ENCODE measurements around the gene NUP93. TPM values are rescaled to one million over a fixed set of nuclear protein-coding genes. Genes with fewer than 3 reads are reported as not detected.
A peak's percentile ranks its signal among the peaks of the same experiment; 100 is the strongest.

Gene NUP93
- total RNA-seq, 1 donor from 2014 or later = 81.7 TPM

DNA sequence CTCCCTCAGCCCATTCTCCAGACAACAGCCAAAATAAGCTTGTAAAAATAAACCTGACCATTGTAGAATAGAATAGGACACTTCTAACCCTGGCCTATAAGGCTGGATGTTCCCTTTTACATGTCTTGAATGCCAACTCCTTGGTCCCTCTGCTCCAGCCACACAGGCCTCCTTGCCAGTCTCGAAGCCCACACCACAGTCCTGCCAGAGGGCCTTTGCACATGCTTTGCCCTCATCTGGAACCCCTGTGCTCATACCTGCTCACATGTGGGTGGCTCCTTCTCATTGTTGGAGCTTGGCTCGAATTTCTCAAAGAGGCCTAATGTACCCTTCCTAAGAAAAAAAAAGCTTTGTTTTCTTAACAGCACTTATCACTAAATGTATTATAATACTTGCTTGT, 129.7 kb downstream of the NUP93 start:
- Mint-ChIP-seq H3K4me1 (ENCODE audit: unreplicated experiment) (peaks cover 35% of the 10 kb centered on the region), H3K4me3 (ENCODE audit: unreplicated experiment) (no peak overlapping the region), H3K9me3 (ENCODE audit: unreplicated experiment) (no peaks in the 10 kb centered on the region), H3K36me3 (ENCODE audit: unreplicated experiment) (no peaks in the 10 kb centered on the region), H3K27ac (ENCODE audit: unreplicated experiment) (peak overlapping the region; percentile 56), H3K27me3 (ENCODE audit: unreplicated experiment) (no peaks in the 10 kb centered on the region)
- TF ChIP-seq, protein P1, sequence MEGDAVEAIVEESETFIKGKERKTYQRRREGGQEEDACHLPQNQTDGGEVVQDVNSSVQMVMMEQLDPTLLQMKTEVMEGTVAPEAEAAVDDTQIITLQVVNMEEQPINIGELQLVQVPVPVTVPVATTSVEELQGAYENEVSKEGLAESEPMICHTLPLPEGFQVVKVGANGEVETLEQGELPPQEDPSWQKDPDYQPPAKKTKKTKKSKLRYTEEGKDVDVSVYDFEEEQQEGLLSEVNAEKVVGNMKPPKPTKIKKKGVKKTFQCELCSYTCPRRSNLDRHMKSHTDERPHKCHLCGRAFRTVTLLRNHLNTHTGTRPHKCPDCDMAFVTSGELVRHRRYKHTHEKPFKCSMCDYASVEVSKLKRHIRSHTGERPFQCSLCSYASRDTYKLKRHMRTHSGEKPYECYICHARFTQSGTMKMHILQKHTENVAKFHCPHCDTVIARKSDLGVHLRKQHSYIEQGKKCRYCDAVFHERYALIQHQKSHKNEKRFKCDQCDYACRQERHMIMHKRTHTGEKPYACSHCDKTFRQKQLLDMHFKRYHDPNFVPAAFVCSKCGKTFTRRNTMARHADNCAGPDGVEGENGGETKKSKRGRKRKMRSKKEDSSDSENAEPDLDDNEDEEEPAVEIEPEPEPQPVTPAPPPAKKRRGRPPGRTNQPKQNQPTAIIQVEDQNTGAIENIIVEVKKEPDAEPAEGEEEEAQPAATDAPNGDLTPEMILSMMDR (IDR thresholded peaks at IDR 0.05) = no peak
- DNase-seq (ENCODE audit: extremely low spot score, unreplicated experiment) = no peak

DNA sequence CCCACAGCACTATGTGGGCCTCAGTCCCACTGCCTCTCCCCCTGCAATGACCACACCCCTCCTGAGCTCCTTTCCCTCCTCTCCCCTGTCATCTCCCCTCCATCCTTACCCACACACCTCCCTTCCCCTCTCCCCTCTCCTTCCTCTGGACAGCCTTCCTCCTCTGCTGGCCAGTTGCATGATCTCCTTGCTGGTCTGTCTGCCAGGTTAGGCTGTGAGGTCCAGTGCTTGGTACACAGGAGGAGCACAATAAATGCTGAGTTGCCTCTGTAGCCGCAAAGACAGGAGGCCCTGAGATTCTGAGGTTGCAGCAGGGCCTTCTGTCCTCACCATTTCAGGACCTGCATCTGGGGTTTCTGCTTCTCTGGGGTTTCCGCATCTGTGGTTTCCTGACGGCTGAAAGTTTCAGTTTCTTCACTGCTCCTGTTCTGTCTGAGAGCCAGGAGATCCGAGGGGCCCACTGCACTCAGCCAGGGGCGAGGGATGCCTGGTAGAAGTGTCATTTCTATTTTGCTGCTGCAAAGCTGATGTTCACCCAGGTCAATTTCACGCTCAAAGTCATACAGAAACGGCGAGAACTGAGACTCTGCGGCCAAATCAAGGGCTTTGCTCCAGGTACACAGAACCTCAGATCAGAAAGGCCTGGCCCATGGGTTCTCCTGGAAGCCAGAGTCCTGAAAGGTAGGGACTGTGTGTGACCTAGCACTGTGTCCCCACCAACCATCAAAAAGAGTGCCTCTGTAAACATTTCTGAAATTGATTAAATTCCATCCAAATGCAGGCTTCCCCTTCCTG, 130.5 kb downstream of the NUP93 start:
- Mint-ChIP-seq H3K4me3 (ENCODE audit: unreplicated experiment) (no peak overlapping the region), H3K4me1 (ENCODE audit: unreplicated experiment) (peaks cover 37% of the 10 kb centered on the region), H3K36me3 (ENCODE audit: unreplicated experiment) (no peaks in the 10 kb centered on the region), H3K27ac (ENCODE audit: unreplicated experiment) (peak overlapping the region; percentile 56), H3K27me3 (ENCODE audit: unreplicated experiment) (no peaks in the 10 kb centered on the region), H3K9me3 (ENCODE audit: unreplicated experiment) (no peaks in the 10 kb centered on the region)
- no peak for DNase-seq (ENCODE audit: extremely low spot score, unreplicated experiment)
- TF ChIP-seq, protein P1 (IDR thresholded peaks at IDR 0.05) = no peak

DNA sequence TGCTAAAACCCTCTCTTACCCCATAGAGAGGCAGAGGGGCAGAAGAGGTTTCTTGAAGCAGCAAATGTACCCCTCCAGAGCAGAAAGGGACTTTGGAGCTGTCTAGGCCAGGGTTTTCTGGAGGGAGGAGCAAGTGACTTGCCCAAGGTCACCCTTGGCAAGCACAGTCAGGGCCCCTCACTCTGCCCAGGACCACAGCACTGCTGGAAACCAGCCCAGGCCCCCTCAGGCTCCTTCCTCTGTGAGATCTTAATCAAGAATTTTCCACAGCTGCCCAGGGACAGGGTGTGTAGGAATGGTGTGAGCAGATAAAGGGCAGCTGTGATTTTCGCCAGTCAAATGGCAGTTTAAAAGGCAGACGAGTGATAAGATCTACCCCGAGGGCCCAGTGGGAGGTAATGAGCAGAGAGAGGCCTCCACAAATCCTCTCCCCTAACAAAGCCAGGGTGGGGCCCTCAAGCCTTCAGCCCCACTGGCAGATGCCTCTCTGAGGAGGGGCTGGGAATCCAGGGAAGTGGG, 131.2 kb downstream of the NUP93 start:
- TF ChIP-seq, protein P1 (IDR thresholded peaks at IDR 0.05) = no peak
- no peaks in the 10 kb centered on the region for H3K27me3 Mint-ChIP-seq (ENCODE audit: unreplicated experiment)
- peaks cover 35% of the 10 kb centered on the region for H3K4me1 Mint-ChIP-seq (ENCODE audit: unreplicated experiment)
- no peak overlapping the region for H3K4me3 Mint-ChIP-seq (ENCODE audit: unreplicated experiment)
- H3K36me3 Mint-ChIP-seq (ENCODE audit: unreplicated experiment) = no peaks in the 10 kb centered on the region
- no peaks in the 10 kb centered on the region for H3K9me3 Mint-ChIP-seq (ENCODE audit: unreplicated experiment)
- no peak for DNase-seq (ENCODE audit: extremely low spot score, unreplicated experiment)
- peak overlapping the region; percentile 56 for H3K27ac Mint-ChIP-seq (ENCODE audit: unreplicated experiment)

DNA sequence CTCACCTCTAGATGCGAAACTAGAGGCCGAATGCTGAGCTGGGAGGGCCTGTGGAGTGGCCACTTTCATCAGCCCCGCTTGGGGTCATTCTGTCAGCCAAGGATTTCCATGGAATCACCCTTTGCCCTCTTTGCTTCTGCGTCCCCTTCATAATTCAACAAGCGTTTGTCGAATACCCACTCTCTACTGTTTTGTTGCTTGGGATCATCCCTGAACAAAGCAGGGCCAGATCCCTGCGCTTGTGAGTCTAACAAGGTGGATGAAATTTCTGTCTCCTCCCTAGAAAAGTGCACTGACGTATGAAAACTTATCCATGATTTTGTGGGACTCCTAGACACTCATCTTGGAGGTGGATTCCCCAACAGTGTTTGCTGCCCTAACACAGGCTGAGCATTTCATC, 131.8 kb downstream of the NUP93 start:
- Mint-ChIP-seq H3K9me3 (ENCODE audit: unreplicated experiment) (no peaks in the 10 kb centered on the region), H3K27me3 (ENCODE audit: unreplicated experiment) (no peaks in the 10 kb centered on the region), H3K36me3 (ENCODE audit: unreplicated experiment) (no peaks in the 10 kb centered on the region), H3K4me1 (ENCODE audit: unreplicated experiment) (peaks cover 35% of the 10 kb centered on the region), H3K4me3 (ENCODE audit: unreplicated experiment) (no peak overlapping the region), H3K27ac (ENCODE audit: unreplicated experiment) (peak overlapping the region; percentile 56)
- DNase-seq (ENCODE audit: extremely low spot score, unreplicated experiment) = no peak
- TF ChIP-seq, protein P1 (IDR thresholded peaks at IDR 0.05) = no peak

DNA sequence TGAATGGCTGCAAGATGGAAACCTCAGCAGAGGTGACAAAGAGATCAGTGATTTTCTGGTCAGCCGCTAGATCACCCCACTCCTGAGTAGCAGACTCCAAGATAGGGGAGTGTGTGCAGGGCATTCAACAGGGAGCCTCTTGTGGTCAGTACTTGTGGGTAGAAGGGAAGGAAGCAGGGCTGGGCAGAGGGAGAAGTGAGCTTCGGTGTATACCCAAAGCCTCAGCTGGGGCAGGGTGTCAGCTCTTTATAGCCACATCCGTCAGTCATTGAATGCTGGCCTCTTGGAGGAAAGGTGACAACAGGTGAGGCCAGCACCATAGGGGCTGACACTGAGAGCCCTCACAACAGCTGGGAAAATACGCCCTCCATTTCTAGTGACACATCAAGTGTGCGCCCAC, 132.8 kb downstream of the NUP93 start:
- no peak for DNase-seq (ENCODE audit: extremely low spot score, unreplicated experiment)
- no peak overlapping the region for H3K4me3 Mint-ChIP-seq (ENCODE audit: unreplicated experiment)
- H3K27me3 Mint-ChIP-seq (ENCODE audit: unreplicated experiment) = no peaks in the 10 kb centered on the region
- TF ChIP-seq, protein P1 (IDR thresholded peaks at IDR 0.05) = no peak
- no peaks in the 10 kb centered on the region for H3K36me3 Mint-ChIP-seq (ENCODE audit: unreplicated experiment)
- no peaks in the 10 kb centered on the region for H3K9me3 Mint-ChIP-seq (ENCODE audit: unreplicated experiment)
- H3K27ac Mint-ChIP-seq (ENCODE audit: unreplicated experiment) = peak overlapping the region; percentile 38
- H3K4me1 Mint-ChIP-seq (ENCODE audit: unreplicated experiment) = peaks cover 37% of the 10 kb centered on the region
